K562 (cell line): ENCODE measurements around the gene ABCG2. TPM values are rescaled to one million over a fixed set of nuclear protein-coding genes. Genes with fewer than 3 reads are reported as not detected.

Experiments used
- ATAC-seq: fragments of 200-7000 bp; cut with Tn5 transposase; 3 replicates; pipeline ENCODE4 v1.9.1; 2020; ENCODE audit warnings: moderate library complexity
- BruUV-seq: library from RNA; stranded (reverse); fragments of 400-500 nt; replicated peaks from 2 replicates; lab custom pipeline; 2021; lab: Mats Ljungman, UMichigan
- CTCF ChIA-PET: fragments of 300-600 bp; formaldehyde crosslinking; extraction: SDS; loops from one replicate; lab custom pipeline; 2021; ENCODE audit warnings: low intra/inter-chr PET ratio; lab: Yijun Ruan, JAX
- POLR2A ChIA-PET: fragments of 300-600, 350-650 bp; sonication (Branson Sonifier 250); formaldehyde crosslinking; extraction: SDS; loops from one replicate; lab custom pipeline; 2021; ENCODE audit warnings: antibody characterized with exemption, inconsistent platforms; lab: Yijun Ruan, JAX
- DNase-seq, 4 experiments: peaks; one replicate each; pipeline versions ENCODE4 v3.0.0 to v3.0.0-alpha.2; 2011 to 2018; ENCODE audit warnings: low spot score in 3 of 4, mixed read lengths in 3 of 4; ENCODE audit errors: extremely low read depth in 1 of 4
- FAIRE-seq: peaks from 2 replicates; lab custom pipeline; 2011; peaks lifted over from hg19 to GRCh38; lab: Jason Lieb, UNC
- H2AFZ ChIP-seq: 2 replicates; pipeline ENCODE4 v1.6.0; 2011; ENCODE audit warnings: low read depth, low read length, control low read depth, inconsistent platforms
- H3K27ac ChIP-seq: fragments of 200-600 bp; 3 replicates; pipeline ENCODE4 v1.8.0; 2011; ENCODE audit warnings: low read depth, mild to moderate bottlenecking, control low read depth, inconsistent platforms, low read length, moderate library complexity, mixed read lengths; ENCODE audit errors: extremely low read depth
- H3K27me3 ChIP-seq, 2 experiments: fragments of 300-600 bp in 1 of 2; 2 replicates in 1 of 2; 3 replicates in 1 of 2; pipeline versions ENCODE4 v1.6.0 to v1.8.0; 2011; ENCODE audit warnings: inconsistent platforms in 2 of 2, low read length in 2 of 2, mild to moderate bottlenecking in 1 of 2, mixed read lengths in 1 of 2, moderate library complexity in 1 of 2; ENCODE audit not compliant: control insufficient read depth in 2 of 2, insufficient read depth in 2 of 2
- H3K36me3 ChIP-seq: fragments of 300-600 bp; 3 replicates; pipeline ENCODE4 v1.8.0; 2011; ENCODE audit warnings: mild to moderate bottlenecking, low read length, inconsistent platforms; ENCODE audit not compliant: control insufficient read depth, insufficient read depth
- H3K4me1 ChIP-seq, 2 experiments: fragments of 200-600 bp in 1 of 2; replicated peaks in 1 of 2; 2 replicates in 1 of 2; 3 replicates in 1 of 2; pipeline versions ENCODE4 v1.5.1 to v1.8.0; 2011; ENCODE audit warnings: inconsistent platforms in 2 of 2, low read length in 2 of 2, mild to moderate bottlenecking in 1 of 2, mixed read lengths in 1 of 2, moderate library complexity in 1 of 2; ENCODE audit not compliant: control insufficient read depth in 2 of 2, insufficient read depth in 2 of 2
- H3K4me2 ChIP-seq: 2 replicates; pipeline ENCODE4 v1.6.1; 2011; ENCODE audit warnings: low read length, control low read depth, inconsistent platforms, mixed read lengths; ENCODE audit not compliant: insufficient read depth
- H3K4me3 ChIP-seq: fragments of 200-600 bp; sonication (generic), shearing (Covaris generic); 2 replicates; pipeline ENCODE4 v1.5.1; 2016; ENCODE audit warnings: control low read depth, inconsistent platforms
- H3K79me2 ChIP-seq: fragments of 200-600 bp; 3 replicates; pipeline ENCODE4 v1.8.0; 2011; ENCODE audit warnings: low read length, inconsistent platforms; ENCODE audit not compliant: control insufficient read depth, insufficient read depth
- H3K9ac ChIP-seq, 2 experiments: 2 replicates each; pipeline versions ENCODE4 v1.6.0 to v1.6.1; 2011; ENCODE audit warnings: low read depth in 2 of 2, low read length in 2 of 2, control low read depth in 1 of 2, inconsistent platforms in 1 of 2, mild to moderate bottlenecking in 1 of 2, mixed read lengths in 1 of 2; ENCODE audit not compliant: insufficient read depth in 1 of 2
- H3K9me1 ChIP-seq: one replicate; pipeline ENCODE4 v1.6.0; 2011; ENCODE audit warnings: inconsistent platforms, mild to moderate bottlenecking, low read length, moderate library complexity; ENCODE audit not compliant: control insufficient read depth, insufficient read depth
- H3K9me3 ChIP-seq: replicated peaks from 2 replicates; pipeline ENCODE4 v1.5.1; 2011; ENCODE audit warnings: low read depth, low read length, inconsistent platforms; ENCODE audit not compliant: control insufficient read depth, insufficient read depth
- H4K20me1 ChIP-seq: replicated peaks from 2 replicates; pipeline ENCODE4 v1.6.1; 2011; ENCODE audit warnings: low read length, inconsistent platforms, mixed read lengths; ENCODE audit not compliant: control insufficient read depth, insufficient read depth
- JUND ChIP-seq, 2 experiments: IDR thresholded peaks; 2 replicates in 1 of 2; 3 replicates in 1 of 2; pipeline ENCODE4 v1.6.1; 2011; ENCODE audit warnings: borderline replicate concordance in 2 of 2, low read depth in 2 of 2, low read length in 2 of 2, improper control_type of control experiment in 1 of 2, missing biosample characterization in 1 of 2, missing genetic modification characterization in 1 of 2, missing genetic modification reagents in 1 of 2
- KDM5B ChIP-seq: fragments of 200-600 bp; sonication (generic); IDR thresholded peaks from 2 replicates; pipeline ENCODE4 v1.6.1; 2012; ENCODE audit warnings: low read depth, mild to moderate bottlenecking, moderate library complexity, low read length, control low read depth, inconsistent platforms; ENCODE audit not compliant: insufficient replicate concordance
- ZNF431 ChIP-seq: sonication (generic); formaldehyde crosslinking; IDR thresholded peaks from 2 replicates; pipeline ENCODE4 v1.8.0; 2022; ENCODE audit warnings: mild to moderate bottlenecking, missing genetic modification reagents
- WGBS: fragments of 100-300 bp; shearing (Covaris generic); methylation state at CpG from one replicate; pipeline ENCODE4 v1.1.6; 2016; ENCODE audit warnings: low coverage, mixed read lengths; ENCODE audit not compliant: insufficient coverage; ENCODE audit errors: missing lambda C conversion rate; 5-methylcytosine and 5-hydroxymethylcytosine counted together
- in situ Hi-C: fragments of 300-500 bp; cut with MboI; formaldehyde crosslinking; loops from 4 replicates; pipeline ENCODE4 v1.15.0; 2018; ENCODE audit warnings: inconsistent platforms, mixed read lengths
- intact Hi-C: fragments of 100-400 bp; cut with micrococcal nuclease; formaldehyde crosslinking; loops from 2 replicates; pipeline ENCODE4 v1.14.2; 2022
- polyA plus RNA-seq, 8 experiments: library from polyadenylated mRNA; depleted of rRNA in 4 of 8; stranded (reverse) in 5 of 8; unstranded in 3 of 8; fragments of >200 nt; fragmentation: Nextera tagmentation in 2 of 8; fragmentation: Illumina TruSeq in 1 of 8; extraction: Ambion mirVana in 2 of 8; extraction: Trizol in 1 of 8; gene quantifications; 2 replicates each; pipeline versions ENCODE4 v1.2.1 to v1.2.3, GENCODE V29; 2011 to 2014; ENCODE audit warnings: inconsistent platforms in 1 of 8, missing spikeins in 1 of 8
- total RNA-seq, 7 experiments: library from RNA; depleted of rRNA in 6 of 7; stranded (reverse); fragments of >200 nt in 6 of 7; fragmentation: Illumina TruSeq in 2 of 7; extraction: Trizol in 2 of 7; gene quantifications; 2 replicates each; pipeline versions ENCODE4 v1.2.1 to v1.2.3, GENCODE V29; 2011 to 2021; ENCODE audit warnings: low replicate concordance in 1 of 7
- TF ChIP-seq, protein P1 (sequence below): fragments of 450-650 bp; formaldehyde crosslinking; IDR thresholded peaks from 2 replicates; pipeline ENCODE4 v1.4.0; 2020; ENCODE audit warnings: mild to moderate bottlenecking, moderate library complexity

Gene ABCG2
- total and polyA plus RNA-seq, 9 of the 15 experiments (the other 6 are each of a cell fraction or from before 2014, with no cell fraction given) = 0.01 to 0.36 (median 0.11) TPM; not detected in 4

GRCh38 chr4:88166608-88167007 is 8.2 kb upstream of the ABCG2 start:
- H3K9ac ChIP-seq = no peak overlapping the region
- H2AFZ ChIP-seq = no peak overlapping the region
- H3K4me1 ChIP-seq = no peaks in the 10 kb centered on the region
- DNase-seq (no peak), FAIRE-seq (no peak), ATAC-seq (no peak)
- in situ Hi-C loops (no loop called here), intact Hi-C loops (no loop called here)
- no peak overlapping the region for H3K4me2 ChIP-seq
- H4K20me1 ChIP-seq = no peaks in the 10 kb centered on the region
- no peak overlapping the region for H3K4me3 ChIP-seq
- POLR2A ChIA-PET = no interaction called here
- no peaks in the 10 kb centered on the region for H3K9me3 ChIP-seq
- H3K27ac ChIP-seq = no peak overlapping the region
- no peaks in the 10 kb centered on the region for H3K79me2 ChIP-seq
- H3K27me3 ChIP-seq = peaks cover 0 to 4% of the 10 kb centered on the region in 2 experiments; a peak in 1 of 5 replicates
- TF ChIP-seq KDM5B (no peak), ZNF431 (CRISPR knock-in tag) (no peak), JUND (IDR thresholded peaks at IDR 0.05; ENCODE audit: borderline replicate concordance, low read depth, low read length) (no peak), JUND (tag; IDR thresholded peaks at IDR 0.05; ENCODE audit: borderline replicate concordance, low read depth, low read length) (no peak)
- TF ChIP-seq, protein P1, sequence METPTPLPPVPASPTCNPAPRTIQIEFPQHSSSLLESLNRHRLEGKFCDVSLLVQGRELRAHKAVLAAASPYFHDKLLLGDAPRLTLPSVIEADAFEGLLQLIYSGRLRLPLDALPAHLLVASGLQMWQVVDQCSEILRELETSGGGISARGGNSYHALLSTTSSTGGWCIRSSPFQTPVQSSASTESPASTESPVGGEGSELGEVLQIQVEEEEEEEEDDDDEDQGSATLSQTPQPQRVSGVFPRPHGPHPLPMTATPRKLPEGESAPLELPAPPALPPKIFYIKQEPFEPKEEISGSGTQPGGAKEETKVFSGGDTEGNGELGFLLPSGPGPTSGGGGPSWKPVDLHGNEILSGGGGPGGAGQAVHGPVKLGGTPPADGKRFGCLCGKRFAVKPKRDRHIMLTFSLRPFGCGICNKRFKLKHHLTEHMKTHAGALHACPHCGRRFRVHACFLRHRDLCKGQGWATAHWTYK (CRISPR knock-in tag) = no peak
- H3K9me1 ChIP-seq = no peaks in the 10 kb centered on the region
- WGBS = 1% methylated on average over 3 of the region's 3 CpGs
- CTCF ChIA-PET = no interaction called here
- BruUV-seq = no TSS peak
- H3K36me3 ChIP-seq = no peaks in the 10 kb centered on the region
